Measurements from ENCODE around the gene TNPO2.

- TF ChIP-seq CTCF (IDR thresholded peaks at IDR 0.05; ENCODE audit: poor library complexity) (no peak), EZH2phosphoT487 (IDR thresholded peaks at IDR 0.05; ENCODE audit: low read depth, severe bottlenecking, unreplicated experiment) (no peak), EZH2 (IDR thresholded peaks at IDR 0.05; ENCODE audit: borderline replicate concordance) (no peak)
Observed at GRCh38 chr19:12698138-12698537, 25.6 kb downstream of the TNPO2 start.

Measured in hepatocyte (in vitro differentiated cells).